ENCODE data around the gene PITPNC1. TPM values are rescaled to one million over a fixed set of nuclear protein-coding genes. Genes with fewer than 3 reads are reported as not detected.
"Not testable (repeated sequence)": the region's sequence is repeated elsewhere in the genome, so short reads cannot be mapped to it uniquely, and the experiment has no call there.

PITPNC1 gene
- total RNA-seq, 1 donor from 2014 or later, result 21.5 TPM

- H3K4me1 Mint-ChIP-seq, result peaks cover 5% of the 10 kb centered on the region
- no peak for DNase-seq (ENCODE audit: low read depth, low spot score)
- H3K36me3 Mint-ChIP-seq (ENCODE audit: low read depth), result no peaks in the 10 kb centered on the region
- H3K4me3 Mint-ChIP-seq, result no peak overlapping the region
- H3K27me3 Mint-ChIP-seq (ENCODE audit: low read depth), result no peaks in the 10 kb centered on the region
- TF ChIP-seq CTCF (conservative IDR thresholded peaks at IDR 0.05), result no peak
- no peaks in the 10 kb centered on the region for H3K9me3 Mint-ChIP-seq
- no peak overlapping the region for H3K27ac Mint-ChIP-seq (ENCODE audit: unreplicated experiment)
These were observed 267.0 kb downstream of the PITPNC1 start for GRCh38 chr17:67644061-67644460.

GRCh38 chr17:67645195-67645594, 268.1 kb downstream of the PITPNC1 start:
- not testable (repeated sequence) for H3K9me3 Mint-ChIP-seq; H3K36me3 Mint-ChIP-seq (ENCODE audit: low read depth); H3K4me3 Mint-ChIP-seq; H3K4me1 Mint-ChIP-seq; H3K27ac Mint-ChIP-seq (ENCODE audit: unreplicated experiment); H3K27me3 Mint-ChIP-seq (ENCODE audit: low read depth); DNase-seq (ENCODE audit: low read depth, low spot score)

GRCh38 chr17:67646472-67646871, 269.4 kb downstream of the PITPNC1 start:
- Mint-ChIP-seq H3K4me1 (peaks cover 4% of the 10 kb centered on the region), H3K9me3 (no peaks in the 10 kb centered on the region), H3K36me3 (ENCODE audit: low read depth) (no peaks in the 10 kb centered on the region), H3K27ac (ENCODE audit: unreplicated experiment) (no peak overlapping the region), H3K27me3 (ENCODE audit: low read depth) (no peaks in the 10 kb centered on the region), H3K4me3 (no peak overlapping the region)
- no peak for TF ChIP-seq CTCF (conservative IDR thresholded peaks at IDR 0.05)
- no peak for DNase-seq (ENCODE audit: low read depth, low spot score)

GRCh38 chr17:67647482-67647881, 270.4 kb downstream of the PITPNC1 start:
- no peaks in the 10 kb centered on the region for H3K9me3 Mint-ChIP-seq
- no peak overlapping the region for H3K27ac Mint-ChIP-seq (ENCODE audit: unreplicated experiment)
- H3K36me3 Mint-ChIP-seq (ENCODE audit: low read depth), result no peaks in the 10 kb centered on the region

GRCh38 chr17:67648032-67648905, 271.2 kb downstream of the PITPNC1 start:
- Mint-ChIP-seq H3K4me1 (no peaks in the 10 kb centered on the region), H3K27me3 (ENCODE audit: low read depth) (no peaks in the 10 kb centered on the region), H3K36me3 (ENCODE audit: low read depth) (no peaks in the 10 kb centered on the region), H3K9me3 (no peaks in the 10 kb centered on the region), H3K27ac (ENCODE audit: unreplicated experiment) (peak overlapping the region; percentile 27), H3K4me3 (no peak overlapping the region)
- no peak for TF ChIP-seq CTCF (conservative IDR thresholded peaks at IDR 0.05)
- DNase-seq (ENCODE audit: low read depth, low spot score), result no peak

More at GRCh38 chr17:67647482-67647881, 270.4 kb downstream of the PITPNC1 start:
- no peak overlapping the region for H3K4me3 Mint-ChIP-seq
- no peaks in the 10 kb centered on the region for H3K27me3 Mint-ChIP-seq (ENCODE audit: low read depth)
- H3K4me1 Mint-ChIP-seq, result no peaks in the 10 kb centered on the region
- DNase-seq (ENCODE audit: low read depth, low spot score), result no peak
- no peak for TF ChIP-seq CTCF (conservative IDR thresholded peaks at IDR 0.05)

- not testable (repeated sequence) for H3K36me3 Mint-ChIP-seq (ENCODE audit: low read depth); H3K9me3 Mint-ChIP-seq; H3K27me3 Mint-ChIP-seq (ENCODE audit: low read depth); H3K4me1 Mint-ChIP-seq; H3K4me3 Mint-ChIP-seq; DNase-seq (ENCODE audit: low read depth, low spot score)
- H3K27ac Mint-ChIP-seq (ENCODE audit: unreplicated experiment), result peak overlapping the region; percentile 27
These were observed 271.8 kb downstream of the PITPNC1 start for GRCh38 chr17:67648906-67649295.

All from neural crest cell (in vitro differentiated cells).